22Rv1 (cell line): ENCODE results near the gene COX19.

ENCODE experiments used
- ZFX ChIP-seq: fragments of 450-650 bp; IDR thresholded peaks from 2 replicates; pipeline ENCODE4 v1.6.1; 2017; ENCODE audit warnings: antibody characterized with exemption, borderline replicate concordance
- TF ChIP-seq, protein P1 (sequence below): fragments of 450-650 bp; IDR thresholded peaks from 2 replicates; pipeline ENCODE4 v1.5.1; 2017; ENCODE audit warnings: mild to moderate bottlenecking

DNA sequence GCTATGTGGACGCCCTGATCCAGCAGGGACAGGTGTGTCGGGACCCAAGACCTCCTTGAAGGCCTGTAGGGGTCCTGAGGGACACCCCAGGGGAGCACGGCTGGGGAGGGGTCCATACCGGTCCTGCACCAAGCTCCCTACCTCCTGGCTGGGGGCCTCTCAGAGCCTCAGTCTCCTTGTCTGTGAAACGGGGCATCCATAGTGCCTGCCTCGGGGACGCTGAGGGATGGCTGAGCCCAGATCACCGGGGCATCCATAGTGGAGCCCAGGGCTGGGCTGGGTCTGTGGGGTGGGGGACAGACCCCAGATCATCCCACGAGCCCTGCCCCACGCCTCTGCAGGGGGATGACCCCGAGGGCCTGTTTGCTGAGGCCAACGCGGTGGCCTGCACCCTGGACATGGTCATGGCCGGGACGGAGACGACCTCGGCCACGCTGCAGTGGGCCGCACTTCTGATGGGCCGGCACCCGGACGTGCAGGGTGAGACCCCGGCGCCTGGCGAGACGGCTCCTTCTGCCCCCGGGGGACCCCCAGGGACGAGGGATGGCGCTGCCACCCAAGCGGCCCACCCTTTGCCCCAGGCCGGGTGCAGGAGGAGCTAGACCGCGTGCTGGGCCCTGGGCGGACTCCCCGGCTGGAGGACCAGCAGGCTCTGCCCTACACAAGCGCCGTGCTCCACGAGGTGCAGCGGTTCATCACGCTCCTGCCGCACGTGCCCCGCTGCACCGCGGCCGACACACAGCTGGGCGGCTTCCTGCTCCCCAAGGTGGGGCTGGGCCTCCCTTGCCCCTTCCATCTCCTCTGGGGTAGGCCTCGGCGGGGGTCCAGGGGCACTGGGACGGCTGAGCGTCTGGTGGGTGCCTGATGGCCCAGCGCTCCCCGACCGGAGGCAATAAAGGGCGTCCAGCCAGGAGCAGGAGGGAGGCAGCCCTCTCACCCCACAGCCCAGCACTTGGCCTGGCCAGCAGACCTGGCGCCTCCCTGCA lies 11.7 kb upstream of the COX19 start:
- TF ChIP-seq, protein P1, sequence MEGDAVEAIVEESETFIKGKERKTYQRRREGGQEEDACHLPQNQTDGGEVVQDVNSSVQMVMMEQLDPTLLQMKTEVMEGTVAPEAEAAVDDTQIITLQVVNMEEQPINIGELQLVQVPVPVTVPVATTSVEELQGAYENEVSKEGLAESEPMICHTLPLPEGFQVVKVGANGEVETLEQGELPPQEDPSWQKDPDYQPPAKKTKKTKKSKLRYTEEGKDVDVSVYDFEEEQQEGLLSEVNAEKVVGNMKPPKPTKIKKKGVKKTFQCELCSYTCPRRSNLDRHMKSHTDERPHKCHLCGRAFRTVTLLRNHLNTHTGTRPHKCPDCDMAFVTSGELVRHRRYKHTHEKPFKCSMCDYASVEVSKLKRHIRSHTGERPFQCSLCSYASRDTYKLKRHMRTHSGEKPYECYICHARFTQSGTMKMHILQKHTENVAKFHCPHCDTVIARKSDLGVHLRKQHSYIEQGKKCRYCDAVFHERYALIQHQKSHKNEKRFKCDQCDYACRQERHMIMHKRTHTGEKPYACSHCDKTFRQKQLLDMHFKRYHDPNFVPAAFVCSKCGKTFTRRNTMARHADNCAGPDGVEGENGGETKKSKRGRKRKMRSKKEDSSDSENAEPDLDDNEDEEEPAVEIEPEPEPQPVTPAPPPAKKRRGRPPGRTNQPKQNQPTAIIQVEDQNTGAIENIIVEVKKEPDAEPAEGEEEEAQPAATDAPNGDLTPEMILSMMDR, result no peak
- TF ChIP-seq ZFX, result no peak
